Neuronal stem cell (in vitro differentiated cells): ENCODE results near the gene MARCHF3.

Source experiments
- DNase-seq: peaks from one replicate; pipeline ENCODE4 v3.0.0-alpha.2; 2013; ENCODE audit warnings: low spot score
- H2AFZ ChIP-seq: one replicate; pipeline ENCODE4 v1.6.1; 2013; ENCODE audit warnings: mild to moderate bottlenecking, low read length, inconsistent platforms
- H2AK5ac ChIP-seq: 2 replicates; pipeline ENCODE4 v1.6.1; 2013; ENCODE audit warnings: low read depth, mild to moderate bottlenecking, inconsistent platforms, low read length, moderate library complexity, mixed read lengths
- H2BK120ac ChIP-seq: 2 replicates; pipeline ENCODE4 v1.6.1; 2013; ENCODE audit warnings: low read depth, mild to moderate bottlenecking, inconsistent platforms, low read length, moderate library complexity, mixed read lengths
- H2BK12ac ChIP-seq: one replicate; pipeline ENCODE4 v1.6.1; 2013; ENCODE audit warnings: low read length, inconsistent platforms
- H2BK15ac ChIP-seq: 2 replicates; pipeline ENCODE4 v1.6.1; 2013; ENCODE audit warnings: mild to moderate bottlenecking, low read length, inconsistent platforms, mixed read lengths
- H2BK5ac ChIP-seq: one replicate; pipeline ENCODE4 v1.6.1; 2013; ENCODE audit warnings: inconsistent platforms, mild to moderate bottlenecking, low read length, moderate library complexity
- H3K14ac ChIP-seq: one replicate; pipeline ENCODE4 v1.6.1; 2013; ENCODE audit warnings: low read length, inconsistent platforms
- H3K18ac ChIP-seq: 2 replicates; pipeline ENCODE4 v1.6.1; 2013; ENCODE audit warnings: low read length, inconsistent platforms
- H3K23ac ChIP-seq: 2 replicates; pipeline ENCODE4 v1.6.1; 2013; ENCODE audit warnings: low read depth, mild to moderate bottlenecking, mixed read lengths, low read length, inconsistent platforms; ENCODE audit not compliant: poor library complexity
- H3K27ac ChIP-seq: replicated peaks from 3 replicates; pipeline ENCODE4 v1.5.1; 2013; ENCODE audit warnings: low read length, inconsistent platforms
- H3K27me3 ChIP-seq, 3 experiments: 2 replicates each; pipeline ENCODE4 v1.6.1; 2013; ENCODE audit warnings: low read length in 3 of 3, mild to moderate bottlenecking in 2 of 3, inconsistent platforms in 1 of 3, low read depth in 1 of 3, mixed read lengths in 1 of 3, moderate library complexity in 1 of 3; ENCODE audit not compliant: control insufficient read depth in 3 of 3, insufficient read depth in 3 of 3
- H3K36me3 ChIP-seq, 2 donors: replicated peaks in 1 of 2; 2 replicates each; pipeline ENCODE4 v1.6.1; 2013; ENCODE audit warnings: low read length in 2 of 2; ENCODE audit not compliant: control insufficient read depth in 2 of 2, insufficient read depth in 2 of 2
- H3K4ac ChIP-seq: 2 replicates; pipeline ENCODE4 v1.6.1; 2013; ENCODE audit warnings: inconsistent platforms, mild to moderate bottlenecking, low read length, moderate library complexity
- H3K4me1 ChIP-seq, 2 donors: 1 replicate in 1 of 2; 2 replicates in 1 of 2; pipeline ENCODE4 v1.6.1; 2013; ENCODE audit warnings: low read length in 2 of 2, low read depth in 1 of 2; ENCODE audit not compliant: control insufficient read depth in 2 of 2, insufficient read depth in 1 of 2
- H3K4me2 ChIP-seq: one replicate; pipeline ENCODE4 v1.6.1; 2013; ENCODE audit warnings: mild to moderate bottlenecking, low read length, inconsistent platforms; ENCODE audit not compliant: insufficient read depth, poor library complexity, severe bottlenecking
- H3K4me3 ChIP-seq, 2 donors: 2 replicates each; pipeline ENCODE4 v1.5.1; 2013; ENCODE audit warnings: low read length in 2 of 2, mild to moderate bottlenecking in 2 of 2, inconsistent platforms in 1 of 2, moderate library complexity in 1 of 2
- H3K79me1 ChIP-seq: one replicate; pipeline ENCODE4 v1.6.1; 2013; ENCODE audit warnings: low read depth, mild to moderate bottlenecking, inconsistent platforms, low read length, moderate library complexity
- H3K9ac ChIP-seq: one replicate; pipeline ENCODE4 v1.6.1; 2013; ENCODE audit warnings: mild to moderate bottlenecking, low read depth, low read length, inconsistent platforms; ENCODE audit not compliant: poor library complexity
- H3K9me3 ChIP-seq, 2 donors: replicated peaks in 1 of 2; 2 replicates each; pipeline versions ENCODE3 to v1.6.1; 2013; ENCODE audit warnings: low read length in 2 of 2, mild to moderate bottlenecking in 2 of 2, inconsistent platforms in 1 of 2, low read depth in 1 of 2, mixed read lengths in 1 of 2, moderate library complexity in 1 of 2; ENCODE audit not compliant: control insufficient read depth in 2 of 2, insufficient read depth in 1 of 2
- H4K8ac ChIP-seq: one replicate; pipeline ENCODE4 v1.6.1; 2013; ENCODE audit warnings: low read depth, mild to moderate bottlenecking, inconsistent platforms, low read length, moderate library complexity
- H4K91ac ChIP-seq: one replicate; pipeline ENCODE4 v1.6.1; 2013; ENCODE audit warnings: low read length, low read depth, mild to moderate bottlenecking, inconsistent platforms; ENCODE audit not compliant: poor library complexity
- whole genome bisulfite sequencing, 2 donors: extraction: QIAGEN DNeasy Blood & Tissue Kit; methylation state at CpG; one replicate each; pipeline ENCODE4 v1.1.7; 2013; ENCODE audit warnings: missing lambda C conversion rate in 2 of 2, mixed read lengths in 1 of 2; ENCODE audit not compliant: insufficient read length in 2 of 2, insufficient replicate concordance in 1 of 2; ENCODE audit errors: extremely low coverage in 2 of 2; 5-methylcytosine and 5-hydroxymethylcytosine counted together

Gene MARCHF3

GRCh38 chr5:126959188-126959587 lies 71.2 kb downstream of the MARCHF3 start:
- H2AFZ ChIP-seq = no peak overlapping the region
- no peak overlapping the region for H3K9ac ChIP-seq
- H2BK5ac ChIP-seq = no peak overlapping the region
- H3K4me1 ChIP-seq = no peaks in the 10 kb centered on the region
- no peak overlapping the region for H3K14ac ChIP-seq
- no peak overlapping the region for H3K4me2 ChIP-seq
- H2BK120ac ChIP-seq = no peak overlapping the region
- H3K79me1 ChIP-seq = no peaks in the 10 kb centered on the region
- no peak overlapping the region for H4K91ac ChIP-seq
- no peak overlapping the region for H3K4me3 ChIP-seq
- no peak overlapping the region for H3K23ac ChIP-seq
- H3K4ac ChIP-seq = no peak overlapping the region
- H3K27me3 ChIP-seq = no peaks in the 10 kb centered on the region
- DNase-seq = no peak
- no peak overlapping the region for H3K18ac ChIP-seq
- no peak overlapping the region for H2BK12ac ChIP-seq
- H2BK15ac ChIP-seq = no peak overlapping the region
- H2AK5ac ChIP-seq = no peak overlapping the region
- no peaks in the 10 kb centered on the region for H3K36me3 ChIP-seq
- no peak overlapping the region for H4K8ac ChIP-seq
- no peak overlapping the region for H3K27ac ChIP-seq
- no peaks in the 10 kb centered on the region for H3K9me3 ChIP-seq

GRCh38 chr5:126956991-126957390 lies 73.4 kb downstream of the MARCHF3 start:
- no peak overlapping the region for H3K23ac ChIP-seq
- H3K4ac ChIP-seq = no peak overlapping the region
- H3K4me1 ChIP-seq = no peaks in the 10 kb centered on the region
- H3K9me3 ChIP-seq = no peaks in the 10 kb centered on the region
- no peak overlapping the region for H2BK120ac ChIP-seq
- H3K36me3 ChIP-seq = no peaks in the 10 kb centered on the region
- H3K18ac ChIP-seq = no peak overlapping the region
- H2BK15ac ChIP-seq = no peak overlapping the region
- no peak overlapping the region for H3K9ac ChIP-seq
- no peak for DNase-seq
- no peak overlapping the region for H2AK5ac ChIP-seq
- WGBS, 2 donors = no CpG with 5 or more reads among the region's 2 CpGs
- no peak overlapping the region for H4K8ac ChIP-seq
- H4K91ac ChIP-seq = no peak overlapping the region
- no peak overlapping the region for H2BK12ac ChIP-seq
- H2AFZ ChIP-seq = no peak overlapping the region
- H3K27ac ChIP-seq = no peak overlapping the region
- no peak overlapping the region for H3K4me2 ChIP-seq
- H3K27me3 ChIP-seq = no peaks in the 10 kb centered on the region
- H3K79me1 ChIP-seq = no peaks in the 10 kb centered on the region
- H3K4me3 ChIP-seq = no peak overlapping the region
- no peak overlapping the region for H2BK5ac ChIP-seq
- no peak overlapping the region for H3K14ac ChIP-seq

- Histone ChIP-seq H4K8ac (no peak overlapping the region), H3K27me3 (no peaks in the 10 kb centered on the region), H3K14ac (no peak overlapping the region), H2BK15ac (no peak overlapping the region), H3K27ac (no peak overlapping the region), H3K36me3 (no peaks in the 10 kb centered on the region), H3K9ac (no peak overlapping the region), H3K23ac (no peak overlapping the region), H3K4me3 (no peak overlapping the region), H4K91ac (no peak overlapping the region), H2AFZ (no peak overlapping the region), H3K4ac (no peak overlapping the region), H2BK12ac (no peak overlapping the region), H3K9me3 (no peaks in the 10 kb centered on the region), H3K4me2 (no peak overlapping the region), H2BK120ac (no peak overlapping the region), H3K79me1 (no peaks in the 10 kb centered on the region), H3K18ac (no peak overlapping the region), H2AK5ac (no peak overlapping the region), H2BK5ac (no peak overlapping the region), H3K4me1 (no peaks in the 10 kb centered on the region)
- no peak for DNase-seq
- WGBS, 2 donors = no CpG with 5 or more reads among the region's 3 CpGs
Measured at GRCh38 chr5:126954981-126955380, 75.4 kb downstream of the MARCHF3 start.

GRCh38 chr5:126953640-126954039 lies 76.7 kb downstream of the MARCHF3 start:
- no peak overlapping the region for H2AFZ ChIP-seq
- no peak overlapping the region for H2AK5ac ChIP-seq
- no peak overlapping the region for H2BK12ac ChIP-seq
- H3K4me2 ChIP-seq = no peak overlapping the region
- H3K27me3 ChIP-seq = no peaks in the 10 kb centered on the region
- H4K8ac ChIP-seq = no peak overlapping the region
- no peak overlapping the region for H3K4ac ChIP-seq
- no peak overlapping the region for H3K9ac ChIP-seq
- H3K79me1 ChIP-seq = no peaks in the 10 kb centered on the region
- no peak overlapping the region for H3K27ac ChIP-seq
- no peaks in the 10 kb centered on the region for H3K4me1 ChIP-seq
- no peak overlapping the region for H3K14ac ChIP-seq
- H2BK15ac ChIP-seq = no peak overlapping the region
- DNase-seq = no peak
- H2BK5ac ChIP-seq = no peak overlapping the region
- no peaks in the 10 kb centered on the region for H3K36me3 ChIP-seq
- no peak overlapping the region for H3K23ac ChIP-seq
- H2BK120ac ChIP-seq = no peak overlapping the region
- no peaks in the 10 kb centered on the region for H3K9me3 ChIP-seq
- no peak overlapping the region for H4K91ac ChIP-seq
- no CpG with 5 or more reads among the region's 2 CpGs for WGBS, 2 donors
- no peak overlapping the region for H3K4me3 ChIP-seq
- no peak overlapping the region for H3K18ac ChIP-seq
